Fibroblast of lung (primary cell): ENCODE results near the gene SRPK3.

ENCODE experiments used
- EZH2 ChIP-seq: IDR thresholded peaks from 2 replicates; pipeline ENCODE4 v1.5.1; 2012; ENCODE audit warnings: low read length, control low read depth, mild to moderate bottlenecking; ENCODE audit errors: missing control alignments
- TF ChIP-seq, protein P1 (sequence below), 2 donors: IDR thresholded peaks in 1 of 2; conservative IDR thresholded peaks in 1 of 2; 1 replicate in 1 of 2; 2 replicates in 1 of 2; pipeline ENCODE4 v1.5.1; 2011 to 2012; ENCODE audit warnings: low read length in 2 of 2, control low read depth in 1 of 2, inconsistent platforms in 1 of 2, low read depth in 1 of 2, mild to moderate bottlenecking in 1 of 2

DNA sequence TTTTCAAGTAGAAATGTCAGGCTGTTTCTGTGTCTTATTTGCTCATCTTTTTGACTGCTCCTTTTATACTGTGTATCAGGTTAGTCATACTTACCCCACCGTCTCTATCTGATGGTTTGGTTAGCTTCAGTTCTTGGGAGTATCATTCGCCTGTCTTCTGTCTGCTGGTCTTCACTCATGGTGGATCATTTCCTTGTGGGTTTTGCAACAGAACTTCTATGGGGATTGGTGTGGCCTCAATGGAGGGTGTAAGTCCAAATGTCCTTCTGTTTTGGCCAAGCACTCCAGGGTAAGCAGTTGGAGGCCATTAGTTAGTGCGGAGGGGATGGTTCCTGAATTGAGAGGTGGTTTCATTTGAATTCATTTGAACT lies 49.0 kb upstream of the SRPK3 start:
- TF ChIP-seq, protein P1, sequence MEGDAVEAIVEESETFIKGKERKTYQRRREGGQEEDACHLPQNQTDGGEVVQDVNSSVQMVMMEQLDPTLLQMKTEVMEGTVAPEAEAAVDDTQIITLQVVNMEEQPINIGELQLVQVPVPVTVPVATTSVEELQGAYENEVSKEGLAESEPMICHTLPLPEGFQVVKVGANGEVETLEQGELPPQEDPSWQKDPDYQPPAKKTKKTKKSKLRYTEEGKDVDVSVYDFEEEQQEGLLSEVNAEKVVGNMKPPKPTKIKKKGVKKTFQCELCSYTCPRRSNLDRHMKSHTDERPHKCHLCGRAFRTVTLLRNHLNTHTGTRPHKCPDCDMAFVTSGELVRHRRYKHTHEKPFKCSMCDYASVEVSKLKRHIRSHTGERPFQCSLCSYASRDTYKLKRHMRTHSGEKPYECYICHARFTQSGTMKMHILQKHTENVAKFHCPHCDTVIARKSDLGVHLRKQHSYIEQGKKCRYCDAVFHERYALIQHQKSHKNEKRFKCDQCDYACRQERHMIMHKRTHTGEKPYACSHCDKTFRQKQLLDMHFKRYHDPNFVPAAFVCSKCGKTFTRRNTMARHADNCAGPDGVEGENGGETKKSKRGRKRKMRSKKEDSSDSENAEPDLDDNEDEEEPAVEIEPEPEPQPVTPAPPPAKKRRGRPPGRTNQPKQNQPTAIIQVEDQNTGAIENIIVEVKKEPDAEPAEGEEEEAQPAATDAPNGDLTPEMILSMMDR (conservative IDR thresholded peaks at IDR 0.05 in 1 of 2, IDR thresholded peaks at IDR 0.05 in 1 of 2; ENCODE audit: low read depth in 1 of 2, low read length in 2 of 2), result no peak
- TF ChIP-seq EZH2, result no peak
